ENCODE results near the gene ARRB1. TPM values are rescaled to one million over a fixed set of nuclear protein-coding genes. Genes with fewer than 3 reads are reported as not detected.

ARRB1 gene
- total and polyA plus RNA-seq, 2 of the 13 experiments (the other 11 are each of a cell fraction or from before 2014, with no cell fraction given) = 22.5 to 35.7 TPM

DNA sequence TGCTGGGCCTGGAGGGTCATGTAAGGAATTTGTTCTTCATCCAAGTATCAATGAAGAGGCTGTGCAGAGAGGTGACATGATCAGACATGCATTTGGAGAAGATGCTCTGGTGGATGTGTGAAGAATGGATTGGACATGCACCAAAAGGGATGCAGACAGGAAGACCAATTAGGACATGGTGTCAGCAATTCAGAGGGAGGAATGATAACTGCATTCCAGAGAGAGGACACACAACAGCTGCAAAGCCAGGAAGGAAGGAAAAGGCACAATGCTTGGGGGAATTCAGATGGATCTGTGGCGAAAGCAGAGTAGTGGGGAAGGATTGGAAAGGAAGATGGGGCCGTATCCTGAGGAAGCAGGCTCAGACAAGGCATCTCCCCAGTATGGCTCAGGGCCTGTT, 5.2 kb upstream of the ARRB1 start:
- no peak overlapping the region for H3K4me2 ChIP-seq (ENCODE audit: low read depth, low read length)
- intact Hi-C loops (cut with micrococcal nuclease; ENCODE audit: unreplicated experiment) (no loop called here), in situ Hi-C loops (cut with HindIII; ENCODE audit: extremely low pct_ligation_motif_present, low pct_unique_long_range_greater_than_20kb) (no loop called here)
- DNase-seq (ENCODE audit: low spot score) = no peak
- FAIRE-seq = no peak
- H3K27me3 ChIP-seq (ENCODE audit: control insufficient read depth in 1 of 2, insufficient read depth in 2 of 2, low read length in 2 of 2) = peaks cover 5 to 14% of the 10 kb centered on the region in 2 experiments; a peak in 3 of 5 replicates
- ChIA-PET POLR2A (no interaction called here), CTCF (ENCODE audit: low intra/inter-chr PET ratio, low total read pairs) (no interaction called here)
- H4K20me1 ChIP-seq (ENCODE audit: insufficient read depth, low read length) = no peaks in the 10 kb centered on the region
- no peak overlapping the region for H3K27ac ChIP-seq (ENCODE audit: extremely low read length, insufficient read depth, low read length)
- 51% methylated on average over 2 of the region's 2 CpGs for WGBS (ENCODE audit: low lambda C conversion rate)
- no peak for ATAC-seq
- H3K4me3 ChIP-seq (replicated peaks in 1 of 3; ENCODE audit: insufficient read depth in 1 of 3, low read depth in 2 of 3, low read length in 3 of 3) = no peak overlapping the region
- no peak overlapping the region for H2AFZ ChIP-seq (ENCODE audit: low read length)
- H3K79me2 ChIP-seq (ENCODE audit: insufficient read depth, low read length) = no peaks in the 10 kb centered on the region
- H3K9ac ChIP-seq (ENCODE audit: insufficient read depth, low read depth, low read length) = no peak overlapping the region
- H3K9me3 ChIP-seq (ENCODE audit: low read length) = no peaks in the 10 kb centered on the region
- H3K36me3 ChIP-seq (replicated peaks in 1 of 2; ENCODE audit: control insufficient read depth in 1 of 2, insufficient read depth in 2 of 2, low read length in 2 of 2) = no peaks in the 10 kb centered on the region
- H3K4me1 ChIP-seq (ENCODE audit: insufficient read depth, low read length) = peaks cover 9% of the 10 kb centered on the region
- BruUV-seq (replicated peaks) = no TSS peak
- TF ChIP-seq, protein P1, sequence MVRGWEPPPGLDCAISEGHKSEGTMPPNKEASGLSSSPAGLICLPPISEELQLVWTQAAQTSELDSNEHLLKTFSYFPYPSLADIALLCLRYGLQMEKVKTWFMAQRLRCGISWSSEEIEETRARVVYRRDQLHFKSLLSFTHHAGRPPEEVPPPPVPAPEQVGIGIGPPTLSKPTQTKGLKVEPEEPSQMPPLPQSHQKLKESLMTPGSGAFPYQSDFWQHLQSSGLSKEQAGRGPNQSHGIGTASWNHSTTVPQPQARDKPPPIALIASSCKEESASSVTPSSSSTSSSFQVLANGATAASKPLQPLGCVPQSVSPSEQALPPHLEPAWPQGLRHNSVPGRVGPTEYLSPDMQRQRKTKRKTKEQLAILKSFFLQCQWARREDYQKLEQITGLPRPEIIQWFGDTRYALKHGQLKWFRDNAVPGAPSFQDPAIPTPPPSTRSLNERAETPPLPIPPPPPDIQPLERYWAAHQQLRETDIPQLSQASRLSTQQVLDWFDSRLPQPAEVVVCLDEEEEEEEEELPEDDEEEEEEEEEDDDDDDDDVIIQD (CRISPR knock-in tag; IDR thresholded peaks at IDR 0.05; ENCODE audit: low read depth) = no peak
- no peak for TF ChIP-seq NCOA2 (CRISPR knock-in tag; IDR thresholded peaks at IDR 0.05)
- no peak for TF ChIP-seq NFE2 (CRISPR knock-in tag; IDR thresholded peaks at IDR 0.05)
- TF ChIP-seq RNF2 (conservative IDR thresholded peaks at IDR 0.05; ENCODE audit: low read depth) = no peak
- TF ChIP-seq ZNF263 (CRISPR knock-in tag; IDR thresholded peaks at IDR 0.05) = no peak
- TF ChIP-seq ASH2L (IDR thresholded peaks at IDR 0.05; ENCODE audit: insufficient read length, low read depth, low read length) = no peak
- TF ChIP-seq ZNF121 (CRISPR knock-in tag; IDR thresholded peaks at IDR 0.05) = no peak
- TF ChIP-seq ZNF556 (CRISPR knock-in tag; IDR thresholded peaks at IDR 0.05; ENCODE audit: borderline replicate concordance) = no peak
- TF ChIP-seq, protein P2, sequence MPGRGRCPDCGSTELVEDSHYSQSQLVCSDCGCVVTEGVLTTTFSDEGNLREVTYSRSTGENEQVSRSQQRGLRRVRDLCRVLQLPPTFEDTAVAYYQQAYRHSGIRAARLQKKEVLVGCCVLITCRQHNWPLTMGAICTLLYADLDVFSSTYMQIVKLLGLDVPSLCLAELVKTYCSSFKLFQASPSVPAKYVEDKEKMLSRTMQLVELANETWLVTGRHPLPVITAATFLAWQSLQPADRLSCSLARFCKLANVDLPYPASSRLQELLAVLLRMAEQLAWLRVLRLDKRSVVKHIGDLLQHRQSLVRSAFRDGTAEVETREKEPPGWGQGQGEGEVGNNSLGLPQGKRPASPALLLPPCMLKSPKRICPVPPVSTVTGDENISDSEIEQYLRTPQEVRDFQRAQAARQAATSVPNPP (CRISPR knock-in tag; IDR thresholded peaks at IDR 0.05) = no peak
- no peak for TF ChIP-seq PHF8 (CRISPR knock-in tag; IDR thresholded peaks at IDR 0.05)
- TF ChIP-seq MAZ (IDR thresholded peaks at IDR 0.05; ENCODE audit: borderline replicate concordance, low read depth, low read length) = no peak
- no peak for TF ChIP-seq MAZ (CRISPR knock-in tag; IDR thresholded peaks at IDR 0.05; ENCODE audit: low read depth)
- TF ChIP-seq, protein P3, sequence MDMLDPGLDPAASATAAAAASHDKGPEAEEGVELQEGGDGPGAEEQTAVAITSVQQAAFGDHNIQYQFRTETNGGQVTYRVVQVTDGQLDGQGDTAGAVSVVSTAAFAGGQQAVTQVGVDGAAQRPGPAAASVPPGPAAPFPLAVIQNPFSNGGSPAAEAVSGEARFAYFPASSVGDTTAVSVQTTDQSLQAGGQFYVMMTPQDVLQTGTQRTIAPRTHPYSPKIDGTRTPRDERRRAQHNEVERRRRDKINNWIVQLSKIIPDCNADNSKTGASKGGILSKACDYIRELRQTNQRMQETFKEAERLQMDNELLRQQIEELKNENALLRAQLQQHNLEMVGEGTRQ (IDR thresholded peaks at IDR 0.05; ENCODE audit: low read depth, low read length) = no peak
- TF ChIP-seq, protein P3 (CRISPR knock-in tag; IDR thresholded peaks at IDR 0.05; ENCODE audit: borderline replicate concordance) = no peak
- no peak for TF ChIP-seq FOXK1 (CRISPR knock-in tag; IDR thresholded peaks at IDR 0.05; ENCODE audit: borderline replicate concordance, low read depth)
- TF ChIP-seq, protein P4, sequence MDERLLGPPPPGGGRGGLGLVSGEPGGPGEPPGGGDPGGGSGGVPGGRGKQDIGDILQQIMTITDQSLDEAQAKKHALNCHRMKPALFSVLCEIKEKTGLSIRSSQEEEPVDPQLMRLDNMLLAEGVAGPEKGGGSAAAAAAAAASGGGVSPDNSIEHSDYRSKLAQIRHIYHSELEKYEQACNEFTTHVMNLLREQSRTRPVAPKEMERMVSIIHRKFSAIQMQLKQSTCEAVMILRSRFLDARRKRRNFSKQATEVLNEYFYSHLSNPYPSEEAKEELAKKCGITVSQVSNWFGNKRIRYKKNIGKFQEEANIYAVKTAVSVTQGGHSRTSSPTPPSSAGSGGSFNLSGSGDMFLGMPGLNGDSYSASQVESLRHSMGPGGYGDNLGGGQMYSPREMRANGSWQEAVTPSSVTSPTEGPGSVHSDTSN (CRISPR knock-in tag; IDR thresholded peaks at IDR 0.05) = no peak
- TF ChIP-seq, protein P5, sequence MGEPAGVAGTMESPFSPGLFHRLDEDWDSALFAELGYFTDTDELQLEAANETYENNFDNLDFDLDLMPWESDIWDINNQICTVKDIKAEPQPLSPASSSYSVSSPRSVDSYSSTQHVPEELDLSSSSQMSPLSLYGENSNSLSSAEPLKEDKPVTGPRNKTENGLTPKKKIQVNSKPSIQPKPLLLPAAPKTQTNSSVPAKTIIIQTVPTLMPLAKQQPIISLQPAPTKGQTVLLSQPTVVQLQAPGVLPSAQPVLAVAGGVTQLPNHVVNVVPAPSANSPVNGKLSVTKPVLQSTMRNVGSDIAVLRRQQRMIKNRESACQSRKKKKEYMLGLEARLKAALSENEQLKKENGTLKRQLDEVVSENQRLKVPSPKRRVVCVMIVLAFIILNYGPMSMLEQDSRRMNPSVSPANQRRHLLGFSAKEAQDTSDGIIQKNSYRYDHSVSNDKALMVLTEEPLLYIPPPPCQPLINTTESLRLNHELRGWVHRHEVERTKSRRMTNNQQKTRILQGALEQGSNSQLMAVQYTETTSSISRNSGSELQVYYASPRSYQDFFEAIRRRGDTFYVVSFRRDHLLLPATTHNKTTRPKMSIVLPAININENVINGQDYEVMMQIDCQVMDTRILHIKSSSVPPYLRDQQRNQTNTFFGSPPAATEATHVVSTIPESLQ (CRISPR knock-in tag; conservative IDR thresholded peaks at IDR 0.05) = no peak
- TF ChIP-seq ZNF558 (CRISPR knock-in tag; IDR thresholded peaks at IDR 0.05; ENCODE audit: borderline replicate concordance) = no peak
